Rectal smooth muscle tissue (tissue), 1 donor: Measurements from ENCODE around the gene SDK1.

Source experiments
- H3K27ac ChIP-seq: one replicate; pipeline ENCODE4 v1.7.0; 2013; ENCODE audit warnings: low read depth, low read length, inconsistent platforms
- H3K27me3 ChIP-seq: one replicate; pipeline ENCODE4 v1.7.0; 2013; ENCODE audit warnings: low read length; ENCODE audit not compliant: control insufficient read depth, insufficient read depth
- H3K36me3 ChIP-seq: one replicate; pipeline ENCODE4 v1.7.0; 2013; ENCODE audit warnings: low read length; ENCODE audit not compliant: control insufficient read depth, insufficient read depth
- H3K4me1 ChIP-seq: one replicate; pipeline ENCODE4 v1.7.0; 2013; ENCODE audit warnings: low read length; ENCODE audit not compliant: control insufficient read depth, insufficient read depth
- H3K4me3 ChIP-seq: one replicate; pipeline ENCODE4 v1.7.0; 2013; ENCODE audit warnings: low read length
- H3K9ac ChIP-seq: one replicate; pipeline ENCODE4 v1.7.0; 2013; ENCODE audit warnings: low read length

The SDK1 gene

DNA sequence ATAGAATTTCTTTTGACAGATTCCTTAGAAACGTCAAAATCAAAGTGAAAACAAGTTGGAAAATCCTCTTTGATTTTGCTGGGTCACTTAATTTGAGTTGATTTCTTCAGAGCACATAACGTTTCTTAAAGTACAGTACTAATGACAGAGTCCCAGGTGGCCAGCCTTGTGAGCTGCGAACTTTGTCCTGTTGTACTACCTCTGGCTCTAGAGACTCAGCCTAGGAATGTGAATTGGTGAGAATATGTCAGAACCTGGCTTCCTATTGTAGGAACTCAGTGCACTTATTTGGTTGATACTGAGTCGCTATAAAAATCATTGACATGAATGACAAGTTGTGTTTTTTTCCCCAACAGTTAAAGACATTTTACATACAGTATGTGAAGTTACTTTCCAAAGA is 20.2 kb downstream of the SDK1 start:
- H3K4me3 ChIP-seq = no peak overlapping the region
- no peaks in the 10 kb centered on the region for H3K4me1 ChIP-seq
- H3K36me3 ChIP-seq = no peaks in the 10 kb centered on the region
- no peaks in the 10 kb centered on the region for H3K27me3 ChIP-seq
- H3K27ac ChIP-seq = no peak overlapping the region
- H3K9ac ChIP-seq = no peak overlapping the region

- H3K4me1 ChIP-seq = no peaks in the 10 kb centered on the region
- H3K27ac ChIP-seq = no peak overlapping the region
- no peaks in the 10 kb centered on the region for H3K36me3 ChIP-seq
- no peaks in the 10 kb centered on the region for H3K27me3 ChIP-seq
- H3K9ac ChIP-seq = no peak overlapping the region
- H3K4me3 ChIP-seq = no peak overlapping the region
These were observed 20.7 kb downstream of the SDK1 start for GRCh38 chr7:3321745-3322144.

DNA sequence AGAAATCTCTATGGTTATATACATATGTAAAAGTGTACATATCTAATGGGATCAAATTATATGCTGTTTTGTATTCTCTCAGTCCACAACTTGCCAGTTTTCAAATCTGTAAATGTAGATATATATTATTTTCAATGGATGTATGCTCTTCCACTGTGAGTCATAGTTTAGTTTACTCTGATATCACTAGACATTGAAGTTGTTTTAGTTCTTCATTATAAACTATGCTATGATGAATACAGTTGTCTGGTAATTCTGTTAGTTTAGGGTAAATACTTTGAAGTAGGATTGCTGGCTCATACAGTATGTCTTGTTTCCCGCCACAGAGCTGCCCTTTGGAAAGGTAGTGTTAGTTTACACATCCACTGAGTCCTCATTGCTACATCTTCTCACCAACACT is 25.2 kb downstream of the SDK1 start:
- no peak overlapping the region for H3K4me3 ChIP-seq
- H3K27ac ChIP-seq = no peak overlapping the region
- no peaks in the 10 kb centered on the region for H3K27me3 ChIP-seq
- no peaks in the 10 kb centered on the region for H3K4me1 ChIP-seq
- no peaks in the 10 kb centered on the region for H3K36me3 ChIP-seq
- no peak overlapping the region for H3K9ac ChIP-seq

DNA sequence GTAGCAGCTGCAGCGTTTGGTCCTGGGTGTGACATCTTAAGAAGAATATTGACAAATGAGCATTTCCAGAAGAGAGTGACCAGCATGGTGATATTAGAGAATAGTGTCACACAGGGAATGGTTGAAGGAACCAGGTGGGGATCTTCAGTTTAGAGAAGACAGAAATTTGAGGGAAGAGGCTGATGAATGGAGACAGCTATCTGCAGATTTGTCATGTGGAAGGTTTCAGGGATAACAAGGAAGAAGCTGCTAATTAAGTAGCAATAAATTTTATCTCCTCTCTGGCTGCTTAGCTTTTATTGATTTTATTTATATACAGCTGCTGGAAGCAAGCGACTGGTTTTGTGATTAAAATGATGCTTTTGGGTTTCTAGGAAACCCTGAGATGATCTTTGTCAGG is 26.0 kb downstream of the SDK1 start:
- Histone ChIP-seq H3K36me3 (no peaks in the 10 kb centered on the region), H3K27ac (no peak overlapping the region), H3K4me3 (no peak overlapping the region), H3K9ac (no peak overlapping the region), H3K4me1 (no peaks in the 10 kb centered on the region), H3K27me3 (no peaks in the 10 kb centered on the region)

GRCh38 chr7:3327655-3328054 is 26.6 kb downstream of the SDK1 start:
- Histone ChIP-seq H3K9ac (no peak overlapping the region), H3K4me1 (no peaks in the 10 kb centered on the region), H3K27ac (no peak overlapping the region), H3K36me3 (no peaks in the 10 kb centered on the region), H3K4me3 (no peak overlapping the region), H3K27me3 (no peaks in the 10 kb centered on the region)

- H3K4me1 ChIP-seq = no peaks in the 10 kb centered on the region
- no peak overlapping the region for H3K27ac ChIP-seq
- no peaks in the 10 kb centered on the region for H3K36me3 ChIP-seq
- no peak overlapping the region for H3K9ac ChIP-seq
- no peaks in the 10 kb centered on the region for H3K27me3 ChIP-seq
- no peak overlapping the region for H3K4me3 ChIP-seq
These were observed 31.3 kb downstream of the SDK1 start for GRCh38 chr7:3332308-3332707.

GRCh38 chr7:3333861-3334260 is 32.8 kb downstream of the SDK1 start:
- Histone ChIP-seq H3K27ac (no peak overlapping the region), H3K27me3 (no peaks in the 10 kb centered on the region), H3K36me3 (no peaks in the 10 kb centered on the region), H3K9ac (no peak overlapping the region), H3K4me3 (no peak overlapping the region), H3K4me1 (no peaks in the 10 kb centered on the region)

DNA sequence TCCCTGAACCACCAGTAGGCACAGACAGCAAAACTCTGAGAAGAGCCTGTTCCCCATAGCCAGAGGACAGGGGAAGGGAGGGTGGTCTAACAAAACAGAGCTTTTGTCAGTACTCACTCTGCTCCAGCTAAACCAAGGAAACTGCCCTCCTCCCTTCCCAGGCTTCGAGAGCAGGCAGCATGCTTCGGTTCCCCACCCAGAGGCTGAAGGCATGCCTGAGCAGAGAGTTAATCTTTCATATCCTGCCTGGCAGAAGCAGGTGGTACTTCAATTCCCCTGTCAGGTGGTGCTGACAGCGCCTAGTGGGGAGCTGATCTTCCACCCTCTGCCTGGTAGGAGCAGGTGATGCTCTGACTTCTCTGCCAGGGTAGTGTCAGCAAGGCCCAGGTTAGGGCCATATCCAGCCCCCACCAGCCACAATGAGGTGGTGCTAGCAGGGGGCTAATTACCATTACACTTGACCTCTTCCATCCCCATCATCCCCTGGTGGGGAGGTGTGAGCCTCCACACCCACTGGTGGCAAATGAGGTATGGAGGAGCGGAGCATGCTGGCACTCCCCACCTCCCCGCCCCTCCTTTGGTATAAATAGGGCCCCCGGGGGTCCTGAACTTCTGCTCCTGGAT is 35.1 kb downstream of the SDK1 start:
- Histone ChIP-seq H3K27me3 (no peaks in the 10 kb centered on the region), H3K4me1 (no peaks in the 10 kb centered on the region), H3K27ac (no peak overlapping the region), H3K4me3 (no peak overlapping the region), H3K9ac (no peak overlapping the region), H3K36me3 (no peaks in the 10 kb centered on the region)

- H3K36me3 ChIP-seq = no peaks in the 10 kb centered on the region
- no peak overlapping the region for H3K4me3 ChIP-seq
- no peak overlapping the region for H3K9ac ChIP-seq
- H3K27me3 ChIP-seq = no peaks in the 10 kb centered on the region
- no peak overlapping the region for H3K27ac ChIP-seq
- H3K4me1 ChIP-seq = no peaks in the 10 kb centered on the region
These were observed 37.1 kb downstream of the SDK1 start for GRCh38 chr7:3338161-3338560.

DNA sequence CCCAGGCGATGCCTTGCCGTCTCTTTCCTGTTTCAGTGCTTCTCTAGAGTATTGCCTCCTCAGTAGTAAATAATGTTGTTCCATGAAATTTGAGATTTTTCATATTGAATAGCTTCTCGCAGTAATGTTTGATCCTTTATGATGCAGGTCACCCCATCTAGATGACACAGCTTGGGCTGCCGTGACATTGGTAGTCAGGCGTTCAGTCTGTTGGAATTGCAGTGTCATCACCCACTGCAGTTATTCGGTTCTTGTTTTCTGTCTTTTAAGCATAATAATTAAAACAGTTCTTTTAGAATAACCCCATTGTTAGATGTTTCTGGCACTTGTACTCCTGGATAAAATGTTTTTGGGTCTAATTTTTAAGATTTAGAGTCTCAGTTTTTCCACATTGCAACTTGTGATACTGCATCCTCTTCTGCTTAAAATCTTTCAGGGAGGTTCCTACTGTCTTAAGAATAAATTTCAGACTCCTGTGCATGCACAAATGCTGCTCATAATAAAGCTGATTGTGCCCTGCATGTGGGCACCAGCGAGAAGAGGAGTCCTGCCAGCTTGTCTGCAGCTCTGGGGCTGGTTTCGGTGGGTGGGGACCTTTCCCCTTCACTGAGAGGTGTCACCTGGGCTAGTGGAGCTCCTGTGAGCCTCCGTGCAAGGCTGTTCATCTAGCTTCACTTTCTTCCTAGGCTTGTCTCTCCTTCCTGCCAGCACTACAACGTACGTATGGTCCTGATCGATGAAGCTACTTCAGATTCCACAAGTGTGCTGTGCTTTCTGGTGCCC is 44.8 kb downstream of the SDK1 start:
- H3K27me3 ChIP-seq = no peaks in the 10 kb centered on the region
- no peak overlapping the region for H3K9ac ChIP-seq
- no peaks in the 10 kb centered on the region for H3K36me3 ChIP-seq
- H3K4me3 ChIP-seq = no peak overlapping the region
- H3K27ac ChIP-seq = no peak overlapping the region
- H3K4me1 ChIP-seq = no peaks in the 10 kb centered on the region

GRCh38 chr7:3349126-3349525 is 48.1 kb downstream of the SDK1 start:
- H3K4me3 ChIP-seq = no peak overlapping the region

DNA sequence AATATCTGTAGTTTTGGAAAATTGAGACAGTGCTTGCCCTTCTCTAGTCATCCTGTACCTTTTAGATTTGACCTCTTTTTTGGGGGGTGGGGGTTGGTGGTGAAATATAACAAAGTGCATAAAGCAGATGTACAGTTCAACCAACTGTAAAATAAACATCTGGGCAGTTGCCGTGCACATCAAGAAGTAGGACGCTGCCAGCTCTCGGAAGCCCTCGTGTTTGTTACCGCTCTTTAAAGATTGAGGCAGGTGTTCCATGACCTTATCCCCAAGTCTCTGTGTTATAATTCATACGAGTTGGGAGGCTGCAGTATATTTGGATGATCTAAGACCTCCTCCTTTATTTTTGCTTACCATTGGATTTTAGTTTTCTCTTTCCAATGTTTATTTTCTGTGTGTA is 55.1 kb downstream of the SDK1 start:
- H3K36me3 ChIP-seq = no peaks in the 10 kb centered on the region
- H3K9ac ChIP-seq = no peak overlapping the region
- no peak overlapping the region for H3K27ac ChIP-seq
- H3K4me1 ChIP-seq = no peaks in the 10 kb centered on the region
- H3K27me3 ChIP-seq = no peaks in the 10 kb centered on the region
- H3K4me3 ChIP-seq = no peak overlapping the region

More at GRCh38 chr7:3349126-3349525, 48.1 kb downstream of the SDK1 start:
- no peaks in the 10 kb centered on the region for H3K36me3 ChIP-seq
- H3K27me3 ChIP-seq = no peaks in the 10 kb centered on the region
- no peak overlapping the region for H3K27ac ChIP-seq
- no peaks in the 10 kb centered on the region for H3K4me1 ChIP-seq
- H3K9ac ChIP-seq = no peak overlapping the region

GRCh38 chr7:3358991-3359390 is 57.9 kb downstream of the SDK1 start:
- H3K4me1 ChIP-seq = no peaks in the 10 kb centered on the region
- no peaks in the 10 kb centered on the region for H3K27me3 ChIP-seq
- no peak overlapping the region for H3K9ac ChIP-seq
- no peak overlapping the region for H3K27ac ChIP-seq
- no peaks in the 10 kb centered on the region for H3K36me3 ChIP-seq
- no peak overlapping the region for H3K4me3 ChIP-seq
